ENCODE measurements around the gene TSKU. TPM values are rescaled to one million over a fixed set of nuclear protein-coding genes. Genes with fewer than 3 reads are reported as not detected.

The TSKU gene
- total and polyA plus RNA-seq, 5 donors from 2014 or later, result not detected

DNA sequence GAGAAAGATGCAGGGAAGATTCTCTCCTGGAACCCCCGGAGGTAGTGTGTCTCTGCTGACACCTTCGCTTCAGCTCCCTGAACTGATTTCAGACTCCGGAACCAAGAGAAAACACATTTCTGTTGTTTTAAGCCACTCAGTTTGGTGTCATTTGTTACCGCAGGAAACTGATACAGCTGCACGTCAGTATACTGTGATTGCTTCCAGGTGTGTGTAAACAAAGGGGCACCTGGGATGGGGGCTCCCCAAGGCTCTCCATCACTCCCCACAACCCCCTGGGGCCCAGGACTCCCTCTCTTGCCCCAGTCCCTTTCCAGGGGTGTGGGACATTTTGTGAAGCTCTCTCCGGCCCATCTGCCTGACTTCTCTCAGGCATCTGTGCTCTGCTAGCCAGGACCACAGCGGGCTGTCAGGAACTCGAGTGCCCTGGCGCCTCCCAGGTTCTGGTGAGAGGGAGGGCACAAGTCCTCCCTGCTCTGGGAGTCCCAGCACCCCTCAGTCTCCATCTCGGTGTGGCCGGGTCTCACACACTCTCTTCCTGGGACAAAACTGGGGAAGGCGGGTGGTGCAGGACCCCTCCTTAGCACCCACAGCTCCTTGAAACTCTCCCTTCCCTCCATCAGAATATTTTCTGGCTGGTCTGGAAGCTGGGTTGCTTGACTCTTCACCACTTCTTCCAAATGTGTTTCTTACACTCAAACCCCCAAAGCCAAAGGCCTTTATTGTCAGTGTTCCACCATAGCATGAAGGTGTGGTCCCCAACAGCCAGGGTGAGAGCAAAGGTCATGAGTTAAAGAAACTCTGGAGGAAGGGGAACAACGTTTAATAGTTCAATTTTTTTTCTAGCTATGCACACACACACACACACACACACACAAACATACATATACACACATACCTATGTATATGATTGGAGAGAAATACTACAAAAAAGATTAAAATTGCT is 35.0 kb upstream of the TSKU start:
- Histone ChIP-seq H3K36me3 (ENCODE audit: control insufficient read depth, insufficient read depth, low read length) (no peaks in the 10 kb centered on the region), H3K27ac (ENCODE audit: insufficient read depth, low read length, poor library complexity, severe bottlenecking) (no peak overlapping the region), H3K27me3 (ENCODE audit: control insufficient read depth, insufficient read depth, low read length) (no peaks in the 10 kb centered on the region), H3K9me3 (ENCODE audit: control insufficient read depth in 2 of 2, low read length in 2 of 2) (no peaks in the 10 kb centered on the region), H3K4me1 (ENCODE audit: control insufficient read depth, insufficient read depth, low read length, poor library complexity, severe bottlenecking) (no peaks in the 10 kb centered on the region), H3K4me3 (ENCODE audit: low read depth, low read length) (no peak overlapping the region)
- no peak overlapping the region for H3K4me3 Mint-ChIP-seq
- ATAC-seq (ENCODE audit: low read depth in 2 of 2) (no peak), DNase-seq (no peak)
- peaks cover 23% of the 10 kb centered on the region for H3K27me3 Mint-ChIP-seq
- H3K27ac Mint-ChIP-seq, result no peak overlapping the region
- no peaks in the 10 kb centered on the region for H3K4me1 Mint-ChIP-seq
- no peaks in the 10 kb centered on the region for H3K36me3 Mint-ChIP-seq
- no peaks in the 10 kb centered on the region for H3K9me3 Mint-ChIP-seq

DNA sequence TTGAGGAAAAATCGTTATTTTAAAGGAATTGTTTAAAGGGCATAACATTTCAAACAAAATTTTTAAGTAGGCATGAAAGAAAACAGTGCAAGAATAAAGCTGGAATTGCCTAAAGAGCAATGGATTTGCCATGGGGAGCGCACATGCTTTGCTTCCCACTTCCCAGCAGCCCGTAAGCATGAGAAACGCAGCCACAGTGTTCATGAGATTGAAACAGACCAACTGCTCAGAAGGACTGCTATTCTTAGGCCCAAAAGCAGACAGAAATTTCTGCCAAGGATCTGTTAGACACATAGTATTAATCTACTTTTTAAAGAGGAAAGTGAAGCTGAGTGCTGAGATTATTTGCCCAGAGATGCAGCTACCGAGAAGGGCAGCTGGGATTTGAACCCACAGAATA is 34.2 kb upstream of the TSKU start:
- no peak for DNase-seq
- no peaks in the 10 kb centered on the region for H3K9me3 ChIP-seq (ENCODE audit: control insufficient read depth in 2 of 2, low read length in 2 of 2)
- ATAC-seq (ENCODE audit: low read depth in 2 of 2), result no peak
- Mint-ChIP-seq H3K27me3 (peaks cover 17% of the 10 kb centered on the region), H3K36me3 (no peaks in the 10 kb centered on the region), H3K4me1 (no peaks in the 10 kb centered on the region), H3K9me3 (no peaks in the 10 kb centered on the region), H3K27ac (no peak overlapping the region), H3K4me3 (no peak overlapping the region)
- H3K36me3 ChIP-seq (ENCODE audit: control insufficient read depth, insufficient read depth, low read length), result no peaks in the 10 kb centered on the region
- no peaks in the 10 kb centered on the region for H3K4me1 ChIP-seq (ENCODE audit: control insufficient read depth, insufficient read depth, low read length, poor library complexity, severe bottlenecking)
- H3K27me3 ChIP-seq (ENCODE audit: control insufficient read depth, insufficient read depth, low read length), result no peaks in the 10 kb centered on the region
- no peak overlapping the region for H3K4me3 ChIP-seq (ENCODE audit: low read depth, low read length)
- no peak overlapping the region for H3K27ac ChIP-seq (ENCODE audit: insufficient read depth, low read length, poor library complexity, severe bottlenecking)

DNA sequence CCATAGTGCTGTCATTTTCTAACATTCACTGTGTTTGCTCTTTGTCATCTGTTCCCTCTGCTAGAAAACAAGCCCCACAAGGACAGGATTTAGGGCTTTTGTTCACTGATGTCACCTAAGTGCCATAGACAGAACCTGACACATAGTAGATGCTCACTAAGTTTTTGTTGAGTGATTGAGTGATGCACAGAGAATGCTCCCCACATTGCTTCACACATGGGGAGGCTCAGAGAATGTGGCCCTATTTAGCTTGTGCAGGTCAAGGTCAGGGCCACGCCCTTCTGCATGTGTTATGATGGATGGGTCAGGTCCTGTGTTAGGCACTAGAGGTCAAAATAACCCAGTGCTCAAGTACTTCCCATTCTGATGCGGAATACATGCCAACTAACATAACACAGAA is 33.1 kb upstream of the TSKU start:
- no peaks in the 10 kb centered on the region for H3K9me3 Mint-ChIP-seq
- ATAC-seq (ENCODE audit: low read depth in 2 of 2) (no peak), DNase-seq (no peak)
- H3K27ac Mint-ChIP-seq, result no peak overlapping the region
- Histone ChIP-seq H3K36me3 (ENCODE audit: control insufficient read depth, insufficient read depth, low read length) (no peaks in the 10 kb centered on the region), H3K9me3 (ENCODE audit: control insufficient read depth in 2 of 2, low read length in 2 of 2) (no peaks in the 10 kb centered on the region), H3K27me3 (ENCODE audit: control insufficient read depth, insufficient read depth, low read length) (no peaks in the 10 kb centered on the region), H3K4me3 (ENCODE audit: low read depth, low read length) (no peak overlapping the region), H3K27ac (ENCODE audit: insufficient read depth, low read length, poor library complexity, severe bottlenecking) (no peak overlapping the region), H3K4me1 (ENCODE audit: control insufficient read depth, insufficient read depth, low read length, poor library complexity, severe bottlenecking) (no peaks in the 10 kb centered on the region)
- no peak overlapping the region for H3K4me3 Mint-ChIP-seq
- no peaks in the 10 kb centered on the region for H3K4me1 Mint-ChIP-seq
- no peaks in the 10 kb centered on the region for H3K36me3 Mint-ChIP-seq
- H3K27me3 Mint-ChIP-seq, result peaks cover 11% of the 10 kb centered on the region

- Histone ChIP-seq H3K4me3 (ENCODE audit: low read depth, low read length) (no peak overlapping the region), H3K27me3 (ENCODE audit: control insufficient read depth, insufficient read depth, low read length) (no peaks in the 10 kb centered on the region), H3K9me3 (ENCODE audit: control insufficient read depth in 2 of 2, low read length in 2 of 2) (no peaks in the 10 kb centered on the region), H3K36me3 (ENCODE audit: control insufficient read depth, insufficient read depth, low read length) (no peaks in the 10 kb centered on the region), H3K27ac (ENCODE audit: insufficient read depth, low read length, poor library complexity, severe bottlenecking) (no peak overlapping the region), H3K4me1 (ENCODE audit: control insufficient read depth, insufficient read depth, low read length, poor library complexity, severe bottlenecking) (no peaks in the 10 kb centered on the region)
- DNase-seq (no peak), ATAC-seq (ENCODE audit: low read depth in 2 of 2) (no peak)
- Mint-ChIP-seq H3K9me3 (no peaks in the 10 kb centered on the region), H3K4me1 (no peaks in the 10 kb centered on the region), H3K27me3 (peaks cover 7% of the 10 kb centered on the region), H3K4me3 (no peak overlapping the region), H3K27ac (no peak overlapping the region), H3K36me3 (no peaks in the 10 kb centered on the region)
Observed at GRCh38 chr11:76750746-76751145, 32.4 kb upstream of the TSKU start.

GRCh38 chr11:76752321-76753143 is 30.6 kb upstream of the TSKU start:
- Histone ChIP-seq H3K4me3 (ENCODE audit: low read depth, low read length) (no peak overlapping the region), H3K9me3 (ENCODE audit: control insufficient read depth in 2 of 2, low read length in 2 of 2) (no peaks in the 10 kb centered on the region), H3K27ac (ENCODE audit: insufficient read depth, low read length, poor library complexity, severe bottlenecking) (no peak overlapping the region), H3K36me3 (ENCODE audit: control insufficient read depth, insufficient read depth, low read length) (no peaks in the 10 kb centered on the region), H3K27me3 (ENCODE audit: control insufficient read depth, insufficient read depth, low read length) (no peaks in the 10 kb centered on the region), H3K4me1 (ENCODE audit: control insufficient read depth, insufficient read depth, low read length, poor library complexity, severe bottlenecking) (no peaks in the 10 kb centered on the region)
- Mint-ChIP-seq H3K27ac (no peak overlapping the region), H3K9me3 (no peaks in the 10 kb centered on the region), H3K36me3 (no peaks in the 10 kb centered on the region), H3K4me1 (no peaks in the 10 kb centered on the region), H3K27me3 (peaks cover 10% of the 10 kb centered on the region), H3K4me3 (no peak overlapping the region)
- DNase-seq (no peak), ATAC-seq (ENCODE audit: low read depth in 2 of 2) (no peak)

GRCh38 chr11:76753449-76753848 is 29.7 kb upstream of the TSKU start:
- DNase-seq (no peak), ATAC-seq (ENCODE audit: low read depth in 2 of 2) (no peak)
- no peaks in the 10 kb centered on the region for H3K9me3 Mint-ChIP-seq
- peaks cover 11% of the 10 kb centered on the region for H3K27me3 Mint-ChIP-seq
- H3K36me3 Mint-ChIP-seq, result no peaks in the 10 kb centered on the region
- no peaks in the 10 kb centered on the region for H3K4me1 Mint-ChIP-seq
- no peak overlapping the region for H3K27ac Mint-ChIP-seq
- no peaks in the 10 kb centered on the region for H3K4me1 ChIP-seq (ENCODE audit: control insufficient read depth, insufficient read depth, low read length, poor library complexity, severe bottlenecking)
- no peak overlapping the region for H3K4me3 Mint-ChIP-seq
- H3K36me3 ChIP-seq (ENCODE audit: control insufficient read depth, insufficient read depth, low read length), result no peaks in the 10 kb centered on the region
- H3K9me3 ChIP-seq (ENCODE audit: control insufficient read depth in 2 of 2, low read length in 2 of 2), result no peaks in the 10 kb centered on the region
- H3K4me3 ChIP-seq (ENCODE audit: low read depth, low read length), result no peak overlapping the region
- H3K27me3 ChIP-seq (ENCODE audit: control insufficient read depth, insufficient read depth, low read length), result no peaks in the 10 kb centered on the region
- H3K27ac ChIP-seq (ENCODE audit: insufficient read depth, low read length, poor library complexity, severe bottlenecking), result no peak overlapping the region

GRCh38 chr11:76753950-76754349 is 29.2 kb upstream of the TSKU start:
- H3K4me3 Mint-ChIP-seq, result no peak overlapping the region

More at GRCh38 chr11:76753950-76754349, 29.2 kb upstream of the TSKU start:
- no peak for ATAC-seq (ENCODE audit: low read depth in 2 of 2)
- H3K36me3 Mint-ChIP-seq, result no peaks in the 10 kb centered on the region
- H3K4me1 Mint-ChIP-seq, result no peaks in the 10 kb centered on the region
- H3K27me3 Mint-ChIP-seq, result peaks cover 10% of the 10 kb centered on the region
- H3K27ac Mint-ChIP-seq, result no peak overlapping the region
- DNase-seq, result no peak
- no peak overlapping the region for H3K4me3 ChIP-seq (ENCODE audit: low read depth, low read length)
- no peaks in the 10 kb centered on the region for H3K4me1 ChIP-seq (ENCODE audit: control insufficient read depth, insufficient read depth, low read length, poor library complexity, severe bottlenecking)
- H3K36me3 ChIP-seq (ENCODE audit: control insufficient read depth, insufficient read depth, low read length), result no peaks in the 10 kb centered on the region
- H3K9me3 ChIP-seq (ENCODE audit: control insufficient read depth in 2 of 2, low read length in 2 of 2), result no peaks in the 10 kb centered on the region
- H3K27me3 ChIP-seq (ENCODE audit: control insufficient read depth, insufficient read depth, low read length), result no peaks in the 10 kb centered on the region
- no peaks in the 10 kb centered on the region for H3K9me3 Mint-ChIP-seq
- no peak overlapping the region for H3K27ac ChIP-seq (ENCODE audit: insufficient read depth, low read length, poor library complexity, severe bottlenecking)

All from CD4-positive, CD25-positive, alpha-beta regulatory T cell (primary cell).